ENCODE measurements around the gene ANO2.
"Not testable (repeated sequence)": the region's sequence is repeated elsewhere in the genome, so short reads cannot be mapped to it uniquely, and the experiment has no call there.

The ANO2 gene

DNA sequence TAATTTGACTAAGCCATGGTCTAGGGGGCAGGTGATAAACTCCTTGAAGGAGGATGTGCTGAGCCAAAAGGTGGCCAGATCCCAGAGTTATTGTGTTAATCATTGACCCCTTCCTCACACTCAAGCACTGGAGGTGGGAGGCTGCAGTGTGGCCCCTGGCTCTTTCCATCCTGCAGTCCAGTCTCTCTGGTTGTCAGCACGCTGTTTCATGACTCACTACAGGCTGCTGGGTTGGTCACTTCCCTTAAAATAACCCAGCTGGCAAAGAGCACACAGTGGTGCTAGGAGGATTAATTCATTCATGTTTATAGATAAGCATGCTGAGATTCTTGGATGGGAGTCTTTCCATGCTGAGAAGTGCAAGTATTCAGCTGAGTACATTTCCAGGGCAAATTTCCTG lies 228.9 kb downstream of the ANO2 start:
- no peak for FAIRE-seq

DNA sequence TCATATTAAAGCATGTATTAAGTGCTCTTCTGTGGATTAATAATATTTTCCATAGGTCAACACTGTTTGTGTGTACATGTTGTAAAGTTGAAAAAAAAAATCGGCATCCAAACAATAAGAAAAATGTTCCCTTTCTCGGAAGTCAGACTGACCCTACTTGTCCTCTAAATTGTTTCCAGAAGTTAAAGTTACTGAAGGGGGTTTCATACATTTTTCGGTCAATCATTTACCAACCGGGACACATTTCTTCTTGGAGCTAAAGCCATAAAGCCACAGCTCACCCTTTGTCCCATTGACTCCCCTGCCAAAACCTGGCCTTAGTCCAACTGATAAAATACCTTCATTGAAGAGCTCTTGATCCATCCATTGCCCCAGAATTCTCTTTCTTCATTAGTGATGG lies 230.0 kb downstream of the ANO2 start:
- FAIRE-seq: no peak

DNA sequence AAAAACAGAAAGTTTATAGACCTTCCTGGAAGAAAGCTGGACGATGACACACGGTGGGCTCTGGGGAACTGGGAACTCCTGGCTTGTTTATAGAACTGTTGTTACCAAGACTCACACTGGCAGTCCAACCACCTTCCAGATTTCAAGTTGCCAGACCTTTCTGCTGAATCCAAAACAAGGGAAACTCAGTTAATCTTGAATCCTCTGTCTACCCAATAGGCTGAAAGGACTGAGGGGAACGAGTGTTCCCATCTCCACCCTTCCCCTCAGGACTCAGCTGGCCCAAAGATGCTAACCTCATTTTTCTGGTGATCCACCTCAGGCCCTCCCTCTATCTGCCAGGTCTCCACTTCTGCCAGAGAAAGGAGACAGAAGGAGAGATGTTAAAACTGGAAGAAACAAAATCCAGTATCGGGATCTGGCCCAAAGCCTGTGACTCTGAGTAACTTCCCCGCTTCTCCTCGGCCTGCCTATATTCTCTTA lies 231.4 kb downstream of the ANO2 start:
- no peak for FAIRE-seq

DNA sequence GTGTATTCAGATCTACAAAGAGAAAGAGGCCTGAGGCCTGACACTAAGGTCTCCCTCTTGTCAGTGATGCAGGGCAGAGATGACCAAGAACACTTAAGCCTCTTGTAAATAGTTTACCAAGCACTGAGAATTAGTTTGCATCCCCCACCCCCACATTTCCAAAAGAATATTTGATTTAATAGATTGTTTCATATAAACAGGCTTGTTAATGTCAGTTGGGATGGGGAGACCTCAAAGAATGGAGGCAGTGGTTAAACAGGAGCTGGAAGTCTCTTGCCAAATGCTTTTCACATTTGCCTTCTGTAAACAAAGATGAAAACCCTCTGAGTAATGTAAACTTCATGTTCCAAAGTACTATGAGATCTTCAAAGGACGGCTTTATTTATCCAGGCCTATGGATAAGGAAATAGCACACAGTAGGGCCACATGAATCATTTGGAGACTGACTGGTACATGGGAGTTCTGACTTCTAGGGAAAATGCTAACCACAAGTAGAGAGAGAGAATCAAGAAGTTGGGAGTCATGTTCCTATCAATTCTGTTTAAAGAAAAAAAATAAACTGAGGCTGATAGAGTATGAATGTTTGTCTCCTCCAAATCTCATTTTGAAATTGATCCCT lies 234.7 kb downstream of the ANO2 start:
- FAIRE-seq: no peak

DNA sequence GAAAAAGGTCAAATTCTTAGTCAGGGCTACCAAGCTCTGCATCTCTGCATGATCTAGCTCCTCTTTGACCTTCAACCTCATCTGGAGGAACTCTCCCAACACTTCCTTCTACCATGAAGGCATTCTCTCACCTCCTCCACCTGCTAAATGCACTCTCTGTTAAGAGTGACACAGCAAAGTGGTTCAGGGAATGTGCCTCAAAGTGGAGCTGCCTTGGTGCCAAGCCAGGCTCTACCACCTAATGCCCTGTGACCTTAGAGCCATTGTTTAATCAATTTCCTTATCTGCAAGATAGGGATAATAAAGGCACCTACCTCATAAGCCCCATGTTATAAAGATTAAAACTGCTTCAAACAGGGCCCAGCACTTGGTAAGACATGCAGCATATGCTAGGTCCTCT lies 236.7 kb downstream of the ANO2 start:
- FAIRE-seq: no peak

DNA sequence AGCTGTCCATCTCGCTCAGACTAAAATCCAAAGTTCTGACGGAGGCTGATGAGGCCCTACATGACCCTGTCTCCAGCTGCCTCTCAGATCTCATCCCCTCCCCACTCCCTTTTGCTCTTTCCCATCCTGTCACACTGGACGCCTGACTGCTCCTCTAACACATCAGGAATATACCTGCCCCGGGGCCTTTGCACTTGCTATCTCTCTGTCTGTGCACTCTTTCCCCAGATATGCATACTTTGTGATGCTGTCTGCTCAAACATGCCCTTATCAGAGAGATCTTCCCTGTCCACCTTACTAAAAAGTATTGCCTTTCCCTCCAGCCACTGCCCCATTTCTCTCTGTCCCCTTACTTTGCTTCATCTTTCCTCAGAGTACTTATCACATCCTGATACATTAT lies 238.8 kb downstream of the ANO2 start:
- no peak for FAIRE-seq

DNA sequence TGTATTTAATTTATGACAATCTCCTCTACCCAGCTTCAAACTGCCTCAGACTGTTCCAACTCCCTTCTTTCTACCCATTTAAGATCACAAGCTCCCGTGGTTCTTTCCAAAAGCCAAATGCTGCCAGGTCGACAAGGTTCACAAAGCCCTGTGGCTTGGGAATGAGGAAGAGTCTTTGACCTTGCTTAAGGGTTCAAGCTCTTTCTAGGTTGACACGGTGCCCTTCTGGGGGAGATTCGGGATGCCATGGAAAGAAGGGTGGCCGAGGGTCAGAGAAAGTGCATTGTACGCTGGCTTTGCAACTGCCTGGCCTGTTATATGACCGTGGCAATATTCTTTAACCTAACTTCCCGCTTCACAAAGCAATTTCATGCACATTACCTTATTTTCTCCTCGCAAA lies 239.3 kb downstream of the ANO2 start:
- no peak for FAIRE-seq

DNA sequence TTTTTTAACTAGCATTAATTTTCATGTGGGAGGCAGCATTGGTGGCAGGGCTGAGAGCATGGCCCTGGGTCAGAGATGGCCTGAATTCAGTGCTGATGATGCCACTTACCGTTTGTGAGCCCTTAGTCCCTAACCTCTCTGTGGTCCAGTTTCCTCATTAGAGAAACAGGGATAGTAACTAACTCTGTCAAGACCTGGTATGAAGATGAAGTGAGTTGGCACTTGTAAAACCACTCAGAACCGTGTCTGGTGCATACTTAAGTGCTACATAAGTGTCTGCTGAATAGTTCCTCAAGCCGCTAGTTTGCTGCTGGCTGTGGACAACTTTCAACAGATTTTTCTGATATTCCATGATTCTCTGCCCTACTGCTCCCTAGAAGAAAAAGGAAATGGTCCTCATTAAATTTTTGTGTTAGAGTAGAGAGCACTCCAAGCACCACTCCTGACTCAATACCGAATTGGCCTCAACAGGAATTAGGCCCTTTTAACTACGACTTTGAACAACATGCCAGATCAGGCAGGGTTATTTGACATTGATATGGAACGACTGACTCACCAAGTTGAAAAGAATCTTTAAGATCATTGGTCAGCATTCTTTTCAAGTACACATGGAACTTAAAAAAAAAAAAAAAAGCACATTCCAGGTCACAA lies 250.2 kb downstream of the ANO2 start:
- no peak for FAIRE-seq

DNA sequence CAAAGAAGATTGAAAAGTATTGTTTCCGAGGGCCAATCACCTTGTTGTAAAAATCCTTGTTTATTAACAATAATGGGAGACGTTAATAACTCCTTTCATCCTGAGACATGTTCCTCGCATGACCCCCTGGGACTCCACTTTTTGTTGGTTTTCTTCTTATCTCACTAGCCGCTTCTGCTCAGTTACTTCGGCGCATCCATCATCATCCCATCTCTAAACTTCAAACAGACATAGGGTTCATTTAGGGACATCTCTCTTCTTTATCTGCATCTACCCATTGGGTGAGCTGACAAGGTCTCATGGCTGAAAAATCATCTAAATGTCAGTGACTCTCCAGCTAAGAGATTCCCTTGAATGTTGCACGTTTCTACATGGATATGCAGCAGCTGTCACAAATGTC lies 252.2 kb downstream of the ANO2 start:
- no peak for FAIRE-seq

DNA sequence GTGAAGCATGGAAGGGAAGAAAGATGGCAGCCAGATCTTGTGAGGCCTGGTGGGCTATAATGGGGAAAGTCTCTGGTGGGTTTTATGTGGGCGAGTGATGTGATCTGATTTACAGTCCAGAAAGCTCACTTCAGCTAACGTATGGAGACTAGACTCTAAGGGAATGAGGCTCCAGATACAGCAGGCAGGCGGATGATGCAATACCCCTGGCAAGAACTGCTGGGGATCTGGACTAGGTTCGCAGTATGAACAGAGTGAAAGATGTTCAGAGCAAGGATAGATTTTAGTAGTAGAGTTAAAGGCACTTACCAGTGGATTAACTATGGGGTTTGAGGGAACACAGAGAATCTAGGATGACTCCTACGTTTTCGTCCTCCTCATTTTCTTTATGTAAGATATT lies 253.1 kb downstream of the ANO2 start:
- FAIRE-seq: no peak

DNA sequence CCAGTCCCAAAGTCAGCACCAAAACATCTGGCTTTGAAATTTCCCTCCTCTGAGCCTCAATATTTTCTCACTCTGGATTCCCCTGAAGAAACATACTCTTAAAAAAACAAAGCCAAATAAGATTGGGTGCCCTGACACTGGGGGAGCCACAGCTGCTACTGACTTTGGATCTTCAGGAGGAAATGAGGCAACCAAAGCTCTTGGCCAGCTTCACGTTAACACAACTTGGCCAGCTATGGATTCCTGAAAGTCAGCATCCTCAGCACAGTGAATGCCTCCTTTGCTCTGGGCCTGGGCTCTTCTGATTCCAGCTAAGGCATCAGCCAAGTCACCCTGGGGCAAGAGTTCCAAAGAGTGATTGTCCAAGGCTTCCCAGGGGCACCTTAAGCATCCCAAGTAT lies 254.8 kb downstream of the ANO2 start:
- FAIRE-seq: no peak

DNA sequence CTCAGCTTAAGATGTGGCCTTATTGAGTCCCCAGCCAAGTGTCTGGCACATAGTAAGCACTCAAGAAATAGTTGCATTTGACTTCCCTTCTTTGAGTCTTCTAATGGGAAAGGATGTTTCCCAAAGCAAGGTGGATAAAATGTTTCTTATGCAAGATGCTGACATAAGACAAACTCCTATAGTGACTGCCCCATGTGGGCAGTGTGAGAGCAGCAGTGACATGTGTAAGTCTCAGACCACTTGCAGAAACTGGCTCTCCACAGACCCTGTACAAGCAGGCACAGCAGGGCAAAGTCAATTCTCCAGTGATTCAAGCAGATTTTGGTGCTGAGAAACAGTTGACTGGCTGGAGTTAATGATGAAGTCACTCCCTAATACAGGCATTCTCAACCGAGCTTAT lies 255.3 kb downstream of the ANO2 start:
- no peak for FAIRE-seq

DNA sequence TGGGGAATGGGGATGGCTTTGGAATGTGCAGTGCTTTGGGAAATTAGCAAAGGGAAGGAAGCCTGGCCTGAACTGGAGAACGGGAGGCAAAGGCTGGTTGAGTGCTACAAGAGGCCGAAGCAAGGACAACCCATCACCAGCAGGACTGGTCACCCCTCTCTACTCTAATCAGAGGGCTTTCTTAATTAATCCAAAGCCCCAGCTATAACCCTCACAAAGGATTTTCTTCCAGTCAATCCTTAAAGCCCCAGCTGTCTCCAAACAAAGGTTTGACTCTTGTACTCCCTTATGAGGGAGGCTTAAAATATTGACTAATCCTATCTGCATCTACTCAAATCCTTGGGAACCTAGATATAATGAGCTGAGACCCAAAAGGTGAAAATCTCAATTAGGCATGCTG lies 256.8 kb downstream of the ANO2 start:
- FAIRE-seq: no peak

DNA sequence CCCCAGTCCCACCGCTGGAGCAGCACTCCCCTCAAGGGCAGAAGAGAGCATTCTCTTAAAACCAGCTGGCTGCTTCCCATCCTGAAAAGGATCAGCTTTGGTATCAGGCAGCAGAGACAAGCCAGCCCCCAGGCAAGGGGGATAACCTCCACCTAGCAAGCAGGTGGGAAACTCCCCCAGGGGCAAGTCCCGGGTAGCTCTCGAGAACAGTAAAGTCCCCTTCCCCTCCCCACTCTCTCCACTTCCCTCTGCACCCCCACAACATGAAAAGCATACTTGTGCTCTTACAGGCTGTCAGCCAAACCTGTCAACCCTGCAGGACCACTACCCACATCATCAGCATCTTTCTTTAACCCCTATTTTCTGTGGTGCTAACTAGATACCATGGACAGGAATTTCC lies 259.1 kb downstream of the ANO2 start:
- FAIRE-seq: no peak

DNA sequence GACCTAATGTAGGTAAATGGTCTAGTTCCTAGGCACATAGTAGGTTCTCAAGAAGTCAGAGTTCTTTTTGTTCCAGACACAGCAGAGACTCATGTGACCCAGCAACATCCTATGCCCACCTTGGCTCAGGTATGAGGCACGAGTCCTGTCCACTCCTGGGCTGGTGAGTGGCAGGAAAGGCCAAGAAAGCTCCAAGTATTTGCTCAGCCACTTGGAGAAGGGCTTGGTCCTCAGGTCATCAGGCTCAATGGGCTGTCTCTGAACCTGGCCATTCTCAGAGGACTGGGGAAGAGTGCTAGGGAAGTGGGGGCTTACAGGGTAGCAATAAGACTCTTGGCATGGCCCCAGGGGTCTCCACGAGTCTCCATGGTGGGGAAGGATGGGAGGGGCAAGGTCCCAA lies 260.1 kb downstream of the ANO2 start:
- FAIRE-seq: no peak

DNA sequence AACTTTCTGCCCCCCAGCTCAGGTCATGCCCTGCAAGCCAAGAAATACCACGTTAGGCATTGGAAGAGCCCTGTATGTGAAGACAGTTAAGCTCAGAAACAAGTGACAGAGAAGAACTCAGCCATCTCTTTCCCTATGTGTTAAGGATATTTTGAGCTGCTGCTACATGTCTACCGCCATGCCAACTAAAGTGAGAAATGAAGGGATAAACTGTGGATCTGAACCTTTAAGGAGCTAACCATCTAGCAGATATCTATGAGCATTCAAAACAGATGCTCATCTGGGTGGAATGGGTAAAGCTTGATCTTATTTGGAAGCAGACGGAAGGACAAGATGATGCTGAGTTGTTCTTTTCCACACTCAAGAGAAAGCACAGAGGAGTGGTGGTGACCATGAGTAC lies 262.5 kb downstream of the ANO2 start:
- no peak for FAIRE-seq

DNA sequence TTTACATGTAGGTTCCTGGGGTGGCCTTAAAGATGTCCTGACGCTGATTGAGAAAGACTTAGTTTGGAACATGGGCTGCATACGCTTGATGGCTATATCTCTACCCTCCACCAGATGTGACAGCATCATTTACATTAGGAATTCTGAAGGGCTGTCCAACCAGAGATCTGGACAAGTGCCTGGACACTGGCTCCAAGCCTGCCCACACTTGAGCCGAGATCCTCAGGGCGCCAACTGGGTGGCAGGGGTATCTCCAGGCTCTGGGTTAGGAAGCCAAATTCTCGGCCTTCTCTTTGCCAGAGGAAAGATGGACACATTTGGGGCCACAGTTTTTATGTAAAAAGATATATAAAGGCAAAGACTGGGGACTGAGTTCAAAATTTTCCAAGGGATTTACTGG lies 266.9 kb downstream of the ANO2 start:
- FAIRE-seq: no peak

DNA sequence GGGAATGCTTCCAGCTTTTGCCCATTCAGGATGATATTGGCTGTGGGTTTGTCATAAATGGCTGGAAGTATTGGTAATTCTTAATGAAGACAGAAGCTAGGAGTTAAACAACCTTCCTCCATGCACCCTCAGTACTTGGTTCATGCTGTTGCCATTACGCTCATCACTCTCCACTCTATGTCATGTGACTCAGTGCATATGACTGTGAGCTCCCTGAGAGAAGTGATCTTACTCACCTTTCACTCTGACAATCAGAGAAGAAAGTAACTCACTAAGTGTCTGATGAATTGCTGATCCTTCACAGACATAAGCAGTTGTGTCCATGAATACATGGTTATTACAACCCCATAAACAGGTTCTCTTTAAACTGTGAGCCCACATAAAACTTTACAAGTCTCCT lies 275.4 kb downstream of the ANO2 start:
- not testable (repeated sequence) for FAIRE-seq

DNA sequence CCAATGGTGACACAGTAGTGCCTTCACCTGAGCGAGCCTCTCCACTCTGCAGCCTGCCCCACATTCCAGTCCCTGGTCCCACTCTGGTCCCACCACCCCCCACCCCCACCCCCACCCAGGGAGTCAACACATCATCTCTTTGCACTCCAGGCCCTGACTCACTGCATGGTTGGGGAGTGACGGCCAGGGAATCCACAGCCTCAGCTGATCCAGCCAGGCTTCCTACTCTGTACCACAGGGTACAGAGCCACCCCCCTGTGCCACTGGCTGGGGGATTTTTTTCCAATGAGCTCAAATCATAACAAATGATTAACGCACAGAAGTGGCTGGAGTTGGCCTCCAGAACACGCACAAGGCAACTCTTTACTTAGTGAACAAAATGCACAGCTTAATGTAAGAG lies 279.4 kb downstream of the ANO2 start:
- no peak for FAIRE-seq

DNA sequence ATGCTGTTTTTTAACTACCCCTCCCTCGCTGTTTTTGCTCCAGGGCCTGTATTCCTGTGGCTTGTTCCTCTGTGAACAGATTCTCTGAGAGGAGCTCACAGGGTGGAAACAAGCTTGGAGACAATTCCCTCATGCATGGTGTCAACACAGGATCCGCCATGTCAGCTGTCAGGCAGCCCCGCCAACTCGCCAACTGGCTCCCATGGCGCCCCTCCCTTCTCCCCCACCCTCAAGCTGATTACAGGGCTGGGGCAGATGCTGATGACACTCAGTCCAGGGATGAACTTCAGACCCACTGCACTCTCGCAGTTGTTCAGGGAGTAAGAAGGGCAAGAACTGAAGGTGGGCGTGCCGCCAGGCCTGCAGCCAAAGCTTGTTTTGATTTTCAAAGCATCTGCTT lies 283.2 kb downstream of the ANO2 start:
- no peak for FAIRE-seq

DNA sequence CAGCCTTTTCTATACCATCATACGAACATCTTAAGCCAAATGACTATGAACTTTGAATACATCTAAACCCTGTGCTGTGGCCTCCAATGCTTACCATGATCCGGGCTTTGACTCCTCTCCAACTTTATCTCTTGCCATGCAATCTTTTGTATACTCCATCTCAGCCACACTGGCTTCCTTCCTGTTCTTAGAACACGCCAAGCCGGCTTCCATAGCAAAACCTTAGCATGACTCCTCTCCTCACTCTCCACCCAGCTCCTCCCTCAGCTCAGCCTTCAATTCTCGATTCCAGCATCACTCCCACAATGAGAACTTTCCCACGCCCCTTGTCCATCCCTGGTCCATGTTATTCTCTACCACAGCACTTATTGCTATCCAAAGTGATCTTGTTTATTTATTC lies 284.8 kb downstream of the ANO2 start:
- FAIRE-seq: no peak

DNA sequence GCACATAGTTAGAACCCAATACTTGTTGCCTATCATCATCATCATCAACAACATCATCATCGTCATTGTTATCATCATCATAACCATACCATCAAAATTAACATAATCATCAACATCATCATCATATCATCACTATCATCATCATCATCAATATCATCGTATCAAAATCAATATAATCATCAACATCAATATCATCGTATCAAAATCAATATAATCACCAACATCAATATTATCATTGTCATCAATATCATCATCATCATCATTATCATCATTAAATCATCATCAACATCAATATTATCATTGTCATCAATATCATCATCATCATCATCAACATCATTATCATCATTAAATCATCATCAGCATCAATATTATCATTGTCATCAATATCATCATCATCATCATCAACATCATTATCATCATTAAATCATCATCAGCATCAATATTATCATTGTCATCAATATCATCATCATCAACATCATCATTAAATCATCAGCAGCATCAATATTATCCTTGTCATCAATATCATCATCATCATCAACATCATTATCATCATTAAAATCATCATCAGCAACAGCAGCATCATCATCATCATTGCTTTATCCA lies 286.6 kb downstream of the ANO2 start:
- peak; percentile 89 for FAIRE-seq

DNA sequence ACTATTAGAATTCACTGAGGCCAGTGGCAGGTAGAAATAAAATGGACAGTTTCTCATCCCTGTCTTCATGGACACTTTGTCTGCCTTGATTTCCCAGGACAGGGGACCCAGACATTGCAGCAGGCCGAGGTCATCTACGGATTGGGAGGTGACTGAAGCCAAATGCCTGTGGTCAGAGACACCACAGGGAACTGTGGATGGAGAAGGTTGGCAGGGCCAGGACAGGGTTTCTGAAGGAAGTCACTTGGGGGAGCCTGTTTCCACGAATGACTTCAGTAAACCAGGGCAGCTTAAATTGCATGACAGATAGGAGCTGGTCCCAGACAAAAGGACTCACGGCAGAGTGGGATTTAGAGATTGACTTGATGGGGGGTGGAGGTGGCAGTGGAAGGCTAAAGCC lies 288.2 kb downstream of the ANO2 start:
- no peak for FAIRE-seq

DNA sequence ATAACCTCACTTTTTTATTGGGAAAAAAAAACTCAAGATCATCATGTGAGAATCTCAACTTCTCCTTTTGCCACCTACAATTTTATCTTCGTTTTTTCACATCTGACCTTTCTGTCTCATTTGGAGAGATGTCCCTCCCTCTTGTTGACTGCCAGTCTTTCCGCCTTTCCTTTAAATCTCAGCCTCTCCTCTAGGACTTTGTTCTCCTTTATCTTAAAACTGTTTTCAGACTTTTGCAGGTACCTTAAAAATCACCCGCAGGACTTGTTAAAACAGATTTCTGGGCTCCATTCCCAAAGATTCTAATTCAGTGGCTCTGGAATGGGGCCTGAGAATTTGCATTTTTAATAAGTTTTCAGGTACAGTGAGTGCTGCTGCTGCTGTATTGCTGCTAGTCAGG lies 289.9 kb downstream of the ANO2 start:
- no peak for FAIRE-seq

DNA sequence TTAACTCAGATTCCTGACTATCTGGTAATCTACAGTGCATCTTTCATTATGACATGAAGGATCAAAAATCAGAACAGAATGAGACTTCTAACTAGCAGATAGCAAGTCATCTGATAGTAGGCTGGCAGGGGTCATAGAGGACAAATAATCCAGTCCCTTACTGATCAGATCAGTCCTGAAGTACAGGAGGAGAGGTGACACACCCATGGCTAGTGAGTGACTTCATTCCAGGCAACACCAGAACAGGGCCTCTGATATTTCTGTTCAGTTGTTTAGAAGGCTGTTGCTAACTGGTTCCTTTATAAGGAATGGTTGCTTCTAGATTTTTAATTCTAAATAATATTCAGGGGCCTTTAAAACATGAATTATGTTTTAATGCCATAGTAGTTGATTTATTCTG lies 291.0 kb downstream of the ANO2 start:
- no peak for FAIRE-seq
